Hematopoietic multipotent progenitor cell treated with erythropoietin and hydrocortisone succinate and interleukin-3 and kit ligand, for 17 days (in vitro differentiated cells): ENCODE data around the gene TIAM2.

Source experiments
- DNase-seq: peaks from one replicate; pipeline ENCODE4 v3.0.0-alpha.2; 2015; ENCODE audit warnings: low spot score

The TIAM2 gene

GRCh38 chr6:155024391-155025027 is 29.4 kb downstream of the TIAM2 start:
- DNase-seq, result no peak

- DNase-seq, result no peak
Measured at GRCh38 chr6:155026022-155026705, 31.0 kb downstream of the TIAM2 start.

GRCh38 chr6:155026706-155027045 is 31.6 kb downstream of the TIAM2 start:
- no peak for DNase-seq

GRCh38 chr6:155030148-155030720 is 35.1 kb downstream of the TIAM2 start:
- DNase-seq, result no peak

- DNase-seq, result no peak
Measured at GRCh38 chr6:155031091-155031490, 36.0 kb downstream of the TIAM2 start.

GRCh38 chr6:155033021-155033791 is 38.1 kb downstream of the TIAM2 start:
- DNase-seq, result no peak

GRCh38 chr6:155036907-155037306 is 41.8 kb downstream of the TIAM2 start:
- DNase-seq, result no peak

GRCh38 chr6:155038104-155038503 is 43.0 kb downstream of the TIAM2 start:
- no peak for DNase-seq

GRCh38 chr6:155038527-155038926 is 43.4 kb downstream of the TIAM2 start:
- no peak for DNase-seq

- DNase-seq, result no peak
Measured at GRCh38 chr6:155039618-155040017, 44.5 kb downstream of the TIAM2 start.

- DNase-seq, result no peak
Measured at GRCh38 chr6:155040154-155040553, 45.0 kb downstream of the TIAM2 start.

GRCh38 chr6:155040901-155041650 is 46.0 kb downstream of the TIAM2 start:
- DNase-seq, result no peak

GRCh38 chr6:155041741-155042279 is 46.7 kb downstream of the TIAM2 start:
- no peak for DNase-seq

- no peak for DNase-seq
Measured at GRCh38 chr6:155042983-155043382, 47.9 kb downstream of the TIAM2 start.

GRCh38 chr6:155045561-155046404 is 50.7 kb downstream of the TIAM2 start:
- DNase-seq, result no peak

GRCh38 chr6:155047523-155047922 is 52.4 kb downstream of the TIAM2 start:
- DNase-seq, result no peak

GRCh38 chr6:155050311-155050710 is 55.2 kb downstream of the TIAM2 start:
- DNase-seq, result no peak

- no peak for DNase-seq
Measured at GRCh38 chr6:155054491-155055250, 59.6 kb downstream of the TIAM2 start.

GRCh38 chr6:155055729-155056128 is 60.6 kb downstream of the TIAM2 start:
- DNase-seq, result no peak

GRCh38 chr6:155056756-155057155 is 61.6 kb downstream of the TIAM2 start:
- DNase-seq, result no peak
